Astrocyte (in vitro differentiated cells and primary cell): Measurements from ENCODE around the gene P3H1.

ENCODE experiments used
- CTCF ChIP-seq: IDR thresholded peaks from 2 replicates; pipeline ENCODE4 v1.5.1; 2011; ENCODE audit warnings: low read depth, mild to moderate bottlenecking, inconsistent platforms, low read length, moderate library complexity; ENCODE audit not compliant: insufficient read depth
- EZH2 ChIP-seq: IDR thresholded peaks from 2 replicates; pipeline ENCODE4 v1.6.1; 2012; ENCODE audit warnings: mild to moderate bottlenecking, low read length, inconsistent platforms; ENCODE audit not compliant: insufficient read depth

- TF ChIP-seq CTCF, result no peak
- no peak for TF ChIP-seq EZH2
Observed at GRCh38 chr1:42700006-42700405, 66.8 kb downstream of the P3H1 start.
